GM20000 (cell line): ENCODE results near the gene DSP.

Source experiments
- DNase-seq: peaks from one replicate; pipeline ENCODE4 v3.0.0; 2012; ENCODE audit warnings: low spot score
- TF ChIP-seq, protein P1 (sequence below): IDR thresholded peaks from 2 replicates; pipeline ENCODE4 v1.5.1; 2012; ENCODE audit warnings: mild to moderate bottlenecking, control low read depth; ENCODE audit errors: extremely low read depth, missing control alignments

Gene DSP

GRCh38 chr6:7631466-7631865 lies 90.0 kb downstream of the DSP start:
- no peak for DNase-seq
- TF ChIP-seq, protein P1, sequence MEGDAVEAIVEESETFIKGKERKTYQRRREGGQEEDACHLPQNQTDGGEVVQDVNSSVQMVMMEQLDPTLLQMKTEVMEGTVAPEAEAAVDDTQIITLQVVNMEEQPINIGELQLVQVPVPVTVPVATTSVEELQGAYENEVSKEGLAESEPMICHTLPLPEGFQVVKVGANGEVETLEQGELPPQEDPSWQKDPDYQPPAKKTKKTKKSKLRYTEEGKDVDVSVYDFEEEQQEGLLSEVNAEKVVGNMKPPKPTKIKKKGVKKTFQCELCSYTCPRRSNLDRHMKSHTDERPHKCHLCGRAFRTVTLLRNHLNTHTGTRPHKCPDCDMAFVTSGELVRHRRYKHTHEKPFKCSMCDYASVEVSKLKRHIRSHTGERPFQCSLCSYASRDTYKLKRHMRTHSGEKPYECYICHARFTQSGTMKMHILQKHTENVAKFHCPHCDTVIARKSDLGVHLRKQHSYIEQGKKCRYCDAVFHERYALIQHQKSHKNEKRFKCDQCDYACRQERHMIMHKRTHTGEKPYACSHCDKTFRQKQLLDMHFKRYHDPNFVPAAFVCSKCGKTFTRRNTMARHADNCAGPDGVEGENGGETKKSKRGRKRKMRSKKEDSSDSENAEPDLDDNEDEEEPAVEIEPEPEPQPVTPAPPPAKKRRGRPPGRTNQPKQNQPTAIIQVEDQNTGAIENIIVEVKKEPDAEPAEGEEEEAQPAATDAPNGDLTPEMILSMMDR: no peak

GRCh38 chr6:7632501-7633290 lies 91.2 kb downstream of the DSP start:
- DNase-seq: no peak
- TF ChIP-seq, protein P1: no peak

- TF ChIP-seq, protein P1: no peak
- no peak for DNase-seq
Measured at GRCh38 chr6:7633361-7633760, 91.9 kb downstream of the DSP start.

GRCh38 chr6:7636151-7636550 lies 94.7 kb downstream of the DSP start:
- DNase-seq: no peak
- TF ChIP-seq, protein P1: no peak
